ENCODE measurements around the gene DDX54.

The DDX54 gene

DNA sequence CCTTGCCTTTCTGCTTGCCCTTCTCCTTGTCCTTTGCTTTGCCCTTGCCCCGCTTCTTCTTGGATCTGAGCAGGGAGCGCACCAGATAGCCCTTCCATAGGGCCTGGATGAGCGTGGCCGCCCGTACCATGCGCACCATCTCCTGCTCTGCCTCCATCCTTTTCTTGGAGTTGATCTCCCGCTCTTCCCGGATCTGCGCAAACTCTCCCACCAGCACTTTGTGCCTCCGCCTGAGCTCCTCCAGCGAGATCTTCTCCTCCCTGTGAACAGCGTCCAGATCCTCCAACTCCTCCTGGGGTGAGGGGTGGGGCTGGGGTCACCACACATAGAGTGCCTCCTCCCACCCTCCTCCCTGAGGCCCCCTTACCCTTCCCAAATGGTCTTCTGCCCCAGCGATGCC lies 10.3 kb upstream of the DDX54 start:
- DNase-seq (ENCODE audit: low read depth in 2 of 3, low spot score in 2 of 3) = no peak

DNA sequence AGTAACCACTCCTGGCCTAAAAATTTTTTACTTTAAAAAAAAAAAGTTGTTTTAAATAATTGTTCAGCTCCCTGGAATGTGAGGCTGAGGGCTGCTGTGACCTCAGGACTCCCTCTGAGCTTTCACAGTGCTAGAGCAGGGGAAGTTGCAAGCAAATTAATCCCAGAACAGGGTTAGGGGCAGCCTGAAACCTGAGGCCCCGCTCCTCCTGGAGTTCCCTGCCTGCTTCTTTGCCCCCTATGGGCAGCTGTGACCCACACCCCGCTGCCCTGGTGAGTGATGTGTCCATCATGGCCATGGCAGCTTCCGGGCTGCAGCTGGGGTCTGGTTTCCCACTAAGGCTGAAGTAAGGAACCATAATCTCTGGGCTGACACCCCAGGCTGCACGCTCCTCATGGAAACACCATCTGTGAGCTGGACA lies 9.7 kb upstream of the DDX54 start:
- no peak for DNase-seq (ENCODE audit: low read depth in 2 of 3, low spot score in 2 of 3)

DNA sequence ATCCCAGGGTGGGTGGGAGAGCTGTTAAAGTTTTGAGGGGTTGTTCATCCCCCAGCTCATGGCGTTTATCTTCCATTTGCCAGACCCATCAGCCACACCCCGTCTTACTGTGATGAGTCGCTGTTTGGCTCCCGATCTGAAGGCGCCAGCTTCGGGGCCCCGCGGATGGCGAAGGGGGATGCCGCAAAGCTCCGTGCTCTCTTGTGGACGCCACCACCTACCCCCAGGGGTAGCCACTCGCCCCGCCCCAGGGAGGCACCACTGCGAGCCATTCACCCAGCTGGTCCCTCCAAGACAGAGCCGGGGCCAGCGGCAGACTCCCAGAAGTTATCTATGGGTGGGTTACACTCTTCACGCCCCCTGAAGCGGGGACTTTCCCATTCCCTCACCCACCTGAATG lies 5.9 kb upstream of the DDX54 start:
- no peak for DNase-seq (ENCODE audit: low read depth in 2 of 3, low spot score in 2 of 3)

DNA sequence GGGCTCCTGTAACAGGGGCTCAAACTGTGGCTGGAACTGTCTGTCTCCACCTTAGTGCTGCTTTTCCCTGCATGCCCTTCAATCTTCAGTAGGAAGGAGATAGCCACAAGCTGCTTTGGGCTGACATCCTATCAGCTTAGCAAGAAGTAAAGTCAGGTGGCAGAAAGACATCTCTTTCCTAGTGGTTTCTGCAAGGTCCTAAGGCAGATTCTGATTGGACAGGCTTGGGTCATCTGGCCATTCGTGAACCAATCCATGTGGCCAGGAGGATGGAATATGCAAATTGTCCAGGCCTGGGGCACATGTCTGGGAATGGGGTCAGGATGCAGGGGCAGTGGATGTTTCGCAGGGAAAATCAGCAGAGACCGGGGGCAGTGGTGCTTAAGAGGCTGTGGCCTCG lies 5.5 kb upstream of the DDX54 start:
- no peak for DNase-seq (ENCODE audit: low read depth in 2 of 3, low spot score in 2 of 3)

DNA sequence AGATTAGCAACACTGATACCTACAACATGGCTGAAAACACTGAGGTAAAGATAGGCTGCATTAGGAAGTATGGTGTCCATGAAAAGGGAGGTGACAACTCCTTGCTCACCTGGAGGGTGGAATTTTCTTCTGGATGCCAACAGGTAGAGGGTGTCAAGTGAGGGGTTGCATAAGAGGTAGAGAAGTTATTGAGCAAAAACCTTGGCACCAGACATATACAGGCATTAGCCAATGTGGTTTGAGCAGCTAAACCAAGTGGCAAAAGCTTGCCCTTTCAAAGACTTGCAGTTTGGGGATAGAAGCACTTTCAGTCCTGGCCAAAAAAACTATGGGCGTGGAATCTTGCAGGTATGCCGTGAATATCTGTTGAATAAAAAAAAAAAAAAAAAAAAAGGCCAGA lies 4.1 kb upstream of the DDX54 start:
- DNase-seq (ENCODE audit: low read depth in 2 of 3, low spot score in 2 of 3) = no peak

DNA sequence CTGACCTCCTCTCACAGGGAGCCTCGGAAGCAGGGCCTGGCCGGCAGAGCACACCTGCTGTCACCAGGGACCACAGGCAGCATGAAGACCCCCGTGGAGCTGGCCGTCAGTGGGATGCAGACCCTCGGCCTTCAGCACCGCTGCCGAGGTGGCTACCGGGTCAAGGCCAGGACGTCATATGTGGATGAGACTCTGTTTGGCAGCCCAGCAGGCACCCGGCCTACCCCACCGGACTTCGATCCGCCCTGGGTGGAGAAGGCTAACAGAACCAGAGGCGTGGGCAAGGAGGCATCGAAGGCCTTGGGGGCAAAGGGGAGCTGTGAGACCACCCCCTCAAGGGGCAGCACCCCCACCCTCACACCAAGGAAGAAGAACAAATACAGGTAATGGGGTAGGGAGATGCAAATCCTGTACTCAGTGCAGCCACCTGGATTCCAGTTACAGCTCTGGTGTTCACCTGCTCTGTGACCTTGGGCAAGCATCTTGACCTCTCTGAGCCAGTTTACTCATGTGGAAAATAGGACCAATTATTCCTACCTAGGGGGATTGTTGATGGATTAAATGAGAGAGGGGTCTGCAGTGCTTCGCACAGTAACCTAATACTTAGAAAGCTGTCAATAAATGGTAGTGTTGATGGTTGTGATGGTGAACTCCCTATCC lies 1.5 kb upstream of the DDX54 start:
- no peak for DNase-seq (ENCODE audit: low read depth in 2 of 3, low spot score in 2 of 3)

DNA sequence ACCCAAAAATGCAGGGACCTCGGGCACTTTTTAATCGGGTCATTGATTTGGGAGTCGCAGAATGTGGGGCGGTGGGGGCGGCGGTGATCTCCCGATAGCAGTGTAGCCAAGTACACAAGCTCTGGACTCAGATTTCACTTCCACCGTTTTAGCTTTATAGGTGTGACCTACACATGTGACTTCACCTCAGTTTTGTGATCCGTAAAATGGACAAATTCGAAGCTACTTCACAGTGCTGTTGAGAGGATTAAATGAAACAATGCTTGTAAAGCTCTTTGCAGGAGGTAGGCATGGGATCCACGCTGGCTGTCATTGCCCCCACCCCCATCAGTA lies 721 bp upstream of the DDX54 start:
- DNase-seq (ENCODE audit: low read depth in 2 of 3, low spot score in 2 of 3) = no peak

DNA sequence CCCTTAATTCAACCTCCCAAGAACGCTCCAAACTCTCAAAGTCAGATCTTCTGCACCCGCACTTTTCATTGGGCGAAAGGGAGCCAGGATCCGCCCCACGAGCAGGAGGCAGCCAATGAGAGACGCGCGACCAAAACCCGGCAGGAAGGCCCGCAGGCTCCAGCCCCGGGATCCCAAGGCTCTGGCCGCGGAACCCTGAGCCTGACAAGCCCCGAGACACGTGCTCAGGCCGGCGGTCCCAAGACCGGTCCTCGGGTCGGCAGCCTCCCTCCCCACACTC lies 438 bp downstream of the DDX54 start:
- DNase-seq (ENCODE audit: low read depth in 2 of 3, low spot score in 2 of 3) = peak; percentile 71 to 73 (median 72)

DNA sequence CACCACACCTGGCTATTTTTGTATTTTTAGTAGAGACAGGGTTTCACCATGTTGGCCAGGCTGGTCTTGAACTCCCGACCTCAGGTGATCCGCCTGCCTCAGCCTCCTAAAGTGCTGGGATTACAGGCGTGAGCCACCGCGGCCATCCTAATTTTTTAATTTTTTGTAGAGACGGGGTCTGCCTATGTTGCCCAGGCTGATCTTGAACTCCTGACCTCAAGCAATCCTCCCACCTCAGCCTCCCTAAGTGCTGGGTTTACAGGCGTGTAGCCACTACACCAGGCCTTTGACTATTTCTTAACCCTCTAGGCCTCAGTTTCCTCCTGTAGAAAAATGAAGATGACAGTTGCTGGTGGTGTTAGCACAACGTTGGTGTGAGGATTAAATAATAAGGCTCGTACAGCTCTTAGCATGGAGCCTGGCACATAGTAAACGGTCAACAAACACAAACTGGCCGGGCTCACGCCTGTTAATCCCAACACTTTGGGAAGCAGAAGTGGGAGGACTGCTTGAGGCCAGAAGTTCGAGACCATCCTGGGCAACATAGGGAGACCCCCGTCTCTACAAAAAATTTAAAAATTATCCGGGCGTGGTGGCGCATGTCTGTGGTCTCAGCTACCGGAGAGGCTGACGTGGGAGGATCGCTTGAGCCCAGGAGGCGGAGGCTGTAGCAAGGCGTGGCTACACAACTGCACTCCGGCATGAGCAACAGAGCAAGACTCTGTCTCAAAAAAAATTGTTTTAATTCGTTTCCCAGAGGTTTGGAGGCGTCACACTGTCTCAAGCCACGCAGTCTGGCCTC lies 979 bp downstream of the DDX54 start:
- DNase-seq (ENCODE audit: low read depth in 2 of 3, low spot score in 2 of 3) = no peak

DNA sequence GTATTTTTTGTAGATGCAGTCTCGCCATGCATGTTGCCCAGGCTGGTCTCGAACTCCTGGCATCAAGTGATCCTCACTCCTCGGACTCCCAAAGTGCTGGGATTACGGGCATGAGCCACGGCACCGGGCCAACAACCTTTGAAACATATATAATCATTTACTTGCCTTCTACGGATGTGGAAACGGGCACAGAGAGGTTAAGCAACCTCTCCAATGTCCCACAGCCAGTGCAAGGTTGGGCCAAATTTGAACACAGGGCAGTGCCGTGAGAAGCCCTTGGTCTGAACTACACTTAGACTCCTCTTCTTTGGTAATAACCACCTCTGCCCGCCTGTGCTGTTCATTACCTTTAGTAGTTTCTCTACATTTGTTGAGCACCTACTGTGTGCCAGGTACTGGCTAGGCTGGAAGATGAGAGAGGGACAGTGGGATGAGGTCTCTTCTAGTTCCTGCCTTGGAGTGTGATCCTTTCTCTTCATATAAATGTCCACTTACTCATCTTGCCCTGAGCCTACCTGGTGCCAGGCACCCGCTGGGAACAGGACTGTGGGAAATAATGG lies 2.2 kb downstream of the DDX54 start:
- no peak for DNase-seq (ENCODE audit: low read depth in 2 of 3, low spot score in 2 of 3)

DNA sequence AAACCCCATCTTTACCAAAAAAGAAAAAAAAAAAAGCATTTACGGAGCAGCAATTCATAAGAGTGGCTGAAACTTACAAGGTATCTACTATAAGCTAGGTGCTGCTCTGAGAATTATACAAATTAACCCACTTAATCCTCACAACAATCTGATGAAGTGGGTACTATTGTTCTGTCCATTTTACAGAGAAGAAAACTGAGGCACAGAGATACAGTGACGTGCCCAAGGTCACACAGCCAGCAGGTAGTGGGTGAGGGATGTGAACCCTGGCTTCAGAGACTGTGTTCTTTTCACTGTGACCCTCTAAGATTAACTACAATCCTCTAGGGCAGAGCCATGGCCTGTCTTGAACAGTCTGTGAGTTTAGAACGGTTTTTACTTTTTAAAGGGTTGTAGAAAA lies 3.3 kb downstream of the DDX54 start:
- DNase-seq (ENCODE audit: low read depth in 2 of 3, low spot score in 2 of 3) = no peak

DNA sequence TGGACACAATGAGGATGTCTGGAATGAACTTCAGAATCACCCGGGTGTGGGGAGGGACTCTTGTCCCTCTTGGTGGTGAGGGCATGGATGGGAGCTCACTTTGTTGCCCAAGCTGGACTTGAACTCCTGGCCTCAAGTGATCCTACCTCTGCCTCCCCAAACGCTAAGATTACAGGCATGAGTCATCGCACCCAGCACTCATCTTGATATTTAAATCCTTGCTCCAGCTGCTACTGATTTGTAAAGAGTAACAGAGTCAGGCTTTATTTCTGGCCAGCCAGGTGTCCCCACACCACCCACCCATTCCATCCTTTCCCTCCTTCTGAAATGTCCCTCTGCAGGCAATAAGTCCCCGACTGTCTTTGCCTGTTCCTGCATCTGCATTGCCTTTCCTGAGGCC lies 4.9 kb downstream of the DDX54 start:
- no peak for DNase-seq (ENCODE audit: low read depth in 2 of 3, low spot score in 2 of 3)

DNA sequence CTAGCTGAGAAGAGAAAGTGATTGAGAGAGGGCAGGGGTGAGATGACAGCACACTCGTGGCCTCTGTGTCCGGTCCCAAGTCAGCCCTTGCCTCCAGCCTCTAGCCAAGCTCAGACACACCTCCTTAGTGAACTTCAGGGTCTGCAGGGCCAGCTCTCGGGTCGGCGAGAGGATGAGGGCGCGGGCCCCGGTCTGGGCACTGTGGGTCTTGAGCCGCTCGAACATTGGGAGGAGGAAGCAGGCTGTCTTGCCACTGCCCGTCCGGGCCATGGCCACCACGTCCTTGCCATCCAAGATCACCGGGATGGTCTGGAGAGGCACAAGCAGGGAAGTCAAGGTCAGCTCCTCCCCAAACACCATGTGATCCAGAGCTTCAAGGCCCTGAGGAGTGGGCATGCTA lies 6.3 kb downstream of the DDX54 start:
- no peak for DNase-seq (ENCODE audit: low read depth in 2 of 3, low spot score in 2 of 3)

DNA sequence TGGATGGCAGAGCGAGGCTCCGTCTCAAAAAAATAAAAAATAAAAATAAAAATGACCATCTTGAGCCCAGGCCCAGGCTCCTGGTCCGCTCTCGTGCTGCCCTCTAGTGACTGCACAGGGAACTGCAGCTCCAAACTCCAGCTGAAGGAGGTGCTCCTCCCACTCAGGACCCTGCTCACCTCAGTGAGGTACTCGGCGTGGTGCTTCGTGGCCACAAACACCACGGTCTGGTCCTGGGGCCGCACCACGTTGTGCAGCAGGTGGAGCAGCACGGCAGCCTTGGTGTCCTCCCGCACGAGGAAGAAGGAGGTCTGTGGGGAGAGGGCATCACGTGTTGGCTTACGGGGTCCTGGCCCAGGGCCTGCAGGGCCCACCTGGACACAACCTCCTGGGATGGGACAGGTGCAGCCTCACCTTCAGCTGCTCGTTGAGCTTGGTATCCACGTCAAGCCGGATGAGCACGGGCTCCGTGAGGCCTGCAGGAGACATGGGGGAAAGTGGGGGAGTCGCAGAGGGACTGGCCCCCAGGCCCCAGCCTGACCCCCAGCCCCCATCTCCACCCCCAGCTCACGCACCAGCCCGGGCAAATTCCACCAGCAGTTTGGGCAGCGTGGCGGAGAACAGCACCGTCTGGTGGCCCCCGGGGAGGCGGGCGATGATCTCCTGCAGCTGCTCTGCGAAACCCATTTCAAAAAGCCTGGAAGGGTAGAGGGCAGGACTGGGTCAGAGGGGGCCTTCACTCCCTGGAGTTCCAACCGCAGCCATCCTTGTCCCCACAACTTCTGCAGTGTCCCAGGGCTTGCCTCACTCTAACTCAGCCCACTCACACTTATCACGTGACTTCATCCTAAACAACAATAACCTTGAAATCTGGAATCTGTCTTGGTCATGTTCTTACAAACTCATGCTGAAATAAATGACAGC lies 10.6 kb downstream of the DDX54 start:
- peak; percentile 40 to 82 (median 79) for DNase-seq (ENCODE audit: low read depth in 2 of 3, low spot score in 2 of 3)

DNA sequence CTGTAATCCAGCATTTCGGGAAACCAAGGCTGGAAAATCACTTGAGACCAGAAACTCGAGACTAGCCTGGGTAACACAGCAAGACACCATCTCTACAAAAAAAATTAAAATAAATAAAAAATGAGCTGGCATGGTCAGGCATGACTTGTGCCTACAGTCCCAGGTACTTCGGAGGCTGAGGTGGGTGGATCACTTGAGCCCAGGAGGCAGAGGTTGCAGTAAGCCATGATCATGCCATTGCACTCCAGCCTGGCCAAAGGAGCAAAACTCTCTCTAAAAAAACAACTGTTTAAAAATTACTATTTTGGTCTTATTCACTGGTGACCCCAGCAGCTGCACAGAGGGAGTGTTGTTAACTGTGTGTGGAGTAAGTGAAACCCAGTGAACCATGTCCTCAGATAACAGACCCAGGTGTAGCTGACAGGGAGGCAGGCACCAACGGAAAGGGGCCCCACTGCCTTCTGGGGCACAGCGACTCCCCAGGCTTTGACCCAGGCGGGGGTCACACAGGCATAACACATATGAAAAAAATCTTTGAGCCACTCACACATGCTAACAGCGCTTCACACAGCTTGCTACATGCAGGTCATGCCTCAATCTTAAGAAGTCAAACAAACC lies 12.1 kb downstream of the DDX54 start:
- no peak for DNase-seq (ENCODE audit: low read depth in 2 of 3, low spot score in 2 of 3)

DNA sequence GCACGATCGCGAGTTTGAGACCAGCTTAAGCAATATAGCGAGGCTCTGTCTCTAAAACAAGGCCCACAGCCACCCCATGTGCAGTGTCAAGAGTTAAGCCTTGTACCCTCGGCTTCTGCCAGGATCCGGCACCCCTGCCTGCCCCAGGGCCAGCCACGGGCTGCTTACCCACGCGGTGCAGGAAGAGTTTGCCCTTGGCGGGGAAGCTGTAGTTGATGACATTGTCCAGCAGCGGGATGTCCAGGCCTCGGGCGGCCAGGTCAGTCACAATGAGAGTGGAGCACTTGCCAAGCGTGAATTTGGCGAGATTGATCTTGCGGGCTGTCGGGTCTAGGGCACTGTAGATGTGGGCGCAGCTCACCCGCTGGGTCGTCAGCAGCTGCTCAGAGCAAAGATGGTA lies 13.1 kb downstream of the DDX54 start:
- DNase-seq (ENCODE audit: low read depth in 2 of 3, low spot score in 2 of 3) = no peak

DNA sequence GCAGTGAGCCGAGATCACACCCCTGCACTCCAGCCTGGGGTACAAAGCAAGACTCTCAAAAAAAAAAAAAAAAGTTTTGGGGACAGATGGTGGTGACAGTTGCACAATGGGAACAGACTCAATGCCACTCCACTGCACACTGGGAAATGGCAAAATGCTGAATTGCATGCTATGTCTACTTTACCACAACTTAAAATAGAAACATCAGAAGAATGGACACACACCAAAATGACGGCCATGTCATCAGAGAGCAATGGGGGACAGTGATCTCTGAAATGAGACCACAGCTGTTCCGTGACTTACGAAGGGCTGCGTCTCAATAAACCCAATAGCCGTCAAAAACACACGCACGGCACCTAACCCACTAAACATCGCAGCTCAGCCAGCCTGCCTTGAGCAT lies 13.7 kb downstream of the DDX54 start:
- no peak for DNase-seq (ENCODE audit: low read depth in 2 of 3, low spot score in 2 of 3)

DNA sequence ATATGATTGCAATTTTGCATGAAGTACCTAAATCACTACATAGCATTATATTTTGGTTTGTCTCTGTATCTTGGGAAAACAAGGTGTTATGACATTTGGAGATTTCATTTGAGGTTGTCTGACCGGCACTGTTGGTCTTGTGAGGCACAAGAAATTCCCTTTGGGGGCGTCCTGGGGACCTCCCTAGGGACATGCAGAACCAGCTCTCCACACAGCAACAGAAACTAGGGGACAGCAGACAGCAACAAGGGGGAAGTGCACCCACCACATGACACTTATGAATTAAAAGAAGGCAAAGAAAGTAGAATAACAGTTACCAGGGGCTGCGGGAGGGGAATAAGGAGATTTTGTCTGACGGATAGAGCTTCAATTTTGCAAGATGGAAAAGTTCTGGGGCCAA lies 14.4 kb downstream of the DDX54 start:
- no peak for DNase-seq (ENCODE audit: low read depth in 2 of 3, low spot score in 2 of 3)

DNA sequence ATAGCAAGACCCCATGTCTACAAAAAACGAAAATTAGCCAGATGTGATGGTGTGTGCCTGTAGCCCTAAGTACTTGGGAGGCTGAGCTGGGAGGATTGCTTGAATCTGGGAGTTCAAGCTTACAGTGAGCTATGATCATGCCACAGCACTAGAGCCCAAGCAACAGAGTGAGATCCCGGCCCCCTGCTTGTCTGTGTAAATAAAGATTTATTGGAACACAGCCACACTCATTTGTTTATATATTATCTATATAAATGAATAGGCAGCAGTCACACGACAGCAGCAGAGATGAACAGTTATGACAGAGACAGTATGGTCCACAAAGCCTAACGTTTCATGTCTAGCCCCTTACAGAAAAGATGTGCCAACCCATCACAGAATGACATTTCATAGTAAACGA lies 14.8 kb downstream of the DDX54 start:
- DNase-seq (ENCODE audit: low read depth in 2 of 3, low spot score in 2 of 3) = no peak

DNA sequence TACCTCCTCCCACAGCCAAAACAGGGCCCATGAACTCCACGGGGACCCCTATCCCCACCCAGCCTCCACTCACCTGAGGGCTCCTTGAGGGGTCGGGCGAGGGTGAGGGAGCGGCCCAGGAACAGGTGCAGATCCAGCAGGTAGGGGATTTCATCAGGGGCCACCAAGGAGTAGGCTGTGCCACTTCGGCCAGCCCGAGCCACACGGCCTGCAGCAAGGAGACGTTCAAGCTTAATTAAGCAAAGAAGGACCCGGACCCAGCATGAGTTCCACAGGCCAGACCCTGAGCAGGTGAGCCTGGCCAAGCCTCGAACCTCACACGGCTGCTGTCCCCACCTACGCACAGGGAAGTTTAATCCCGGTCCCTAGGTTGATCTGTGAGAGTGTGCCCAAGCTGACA lies 15.6 kb downstream of the DDX54 start:
- no peak for DNase-seq (ENCODE audit: low read depth in 2 of 3, low spot score in 2 of 3)

DNA sequence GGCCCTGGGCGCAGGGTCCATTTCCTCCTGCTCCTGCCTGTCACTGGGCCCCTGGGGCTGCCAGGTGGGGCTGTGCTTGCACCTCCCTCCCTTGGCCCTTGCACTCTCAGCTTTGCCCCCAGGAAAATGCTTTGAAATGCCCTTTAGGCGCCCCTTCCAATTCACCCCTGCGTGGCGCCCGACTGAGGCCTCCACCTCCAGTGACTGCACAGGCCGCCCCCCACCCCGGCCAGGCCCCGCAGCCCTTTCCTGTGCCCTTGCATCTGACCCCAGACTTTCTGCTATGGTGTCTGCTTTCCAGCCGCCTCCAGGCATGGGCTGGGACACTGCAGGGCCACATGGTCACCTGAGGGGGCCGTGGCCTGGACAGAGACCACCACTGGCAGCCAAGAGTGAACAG lies 17.4 kb downstream of the DDX54 start:
- DNase-seq (ENCODE audit: low read depth in 2 of 3, low spot score in 2 of 3) = no peak
